Activated CD4-positive, alpha-beta memory T cell treated with anti-CD3 and anti-CD28 coated beads for 36 hours (primary cell): Measurements from ENCODE around the gene SUPT5H. TPM values are rescaled to one million over a fixed set of nuclear protein-coding genes. Genes with fewer than 3 reads are reported as not detected.
"Not testable (repeated sequence)": the region's sequence is repeated elsewhere in the genome, so short reads cannot be mapped to it uniquely, and the experiment has no call there.

ENCODE experiments used
- CTCF ChIA-PET: fragments of 350-600 bp; sonication (Branson Sonifier 250); formaldehyde crosslinking; loops from one replicate; lab custom pipeline; 2021; ENCODE audit warnings: antibody characterized with exemption, inconsistent platforms; lab: Charles Lee
- POLR2A ChIA-PET: fragments of 350-600 bp; sonication (Branson Sonifier 250); formaldehyde crosslinking; loops from one replicate; lab custom pipeline; 2021; ENCODE audit warnings: antibody characterized with exemption; lab: Charles Lee
- DNase-seq: peaks from one replicate; pipeline ENCODE4 v3.0.0-alpha.2; 2020
- H3K27ac Mint-ChIP-seq: one replicate; pipeline ENCODE4 v1.8.0; 2021; ENCODE audit warnings: mixed read lengths
- H3K27me3 Mint-ChIP-seq: one replicate; pipeline ENCODE4 v1.8.0; 2021; ENCODE audit warnings: mixed read lengths
- H3K36me3 Mint-ChIP-seq: one replicate; pipeline ENCODE4 v1.8.0; 2021; ENCODE audit warnings: mixed read lengths
- H3K4me1 Mint-ChIP-seq: one replicate; pipeline ENCODE4 v1.8.0; 2021; ENCODE audit warnings: low read depth, mixed read lengths
- H3K4me3 Mint-ChIP-seq: one replicate; pipeline ENCODE4 v1.8.0; 2021; ENCODE audit warnings: mild to moderate bottlenecking, mixed read lengths
- H3K9me3 Mint-ChIP-seq: one replicate; pipeline ENCODE4 v1.8.0; 2021; ENCODE audit warnings: mixed read lengths
- intact Hi-C: fragments of 100-400 bp; cut with micrococcal nuclease; formaldehyde crosslinking; loops from one replicate; pipeline ENCODE4 v1.15.1; 2023
- total RNA-seq, 2 experiments: library from RNA; stranded (reverse); gene quantifications; one replicate each; pipeline ENCODE4 v1.2.3, GENCODE V29; 2021

SUPT5H gene
- total RNA-seq, 2 experiments from 2014 or later, result 180 to 183 TPM

GRCh38 chr19:39469567-39469966 lies 24.2 kb downstream of the SUPT5H start:
- ChIA-PET CTCF (interaction anchor here (0.8 kb wide), 1 partner anchor 9 kb away, joined by 4 read pairs; no protein-coding TSS in a partner anchor), POLR2A (no interaction called here)
- Mint-ChIP-seq H3K4me3 (no peak overlapping the region), H3K27me3 (no peaks in the 10 kb centered on the region), H3K4me1 (peaks cover 25% of the 10 kb centered on the region), H3K27ac (peak overlapping the region; percentile 35), H3K9me3 (no peaks in the 10 kb centered on the region), H3K36me3 (peaks cover 62% of the 10 kb centered on the region)
- DNase-seq, result no peak
- intact Hi-C loops, result no loop called here

- DNase-seq, result peak; percentile 26
- peaks cover 63% of the 10 kb centered on the region for H3K36me3 Mint-ChIP-seq
- POLR2A ChIA-PET, result no interaction called here
- intact Hi-C loops, result loop anchor here (5.0 kb wide), 1 partner anchor 61 kb away; the partner anchor contains the start of gene EID2B
- H3K27ac Mint-ChIP-seq, result peak overlapping the region; percentile 69
- H3K27me3 Mint-ChIP-seq, result no peaks in the 10 kb centered on the region
- CTCF ChIA-PET, result interaction anchor here (0.7 kb wide), 1 partner anchor 63 kb away, joined by 3 read pairs; no protein-coding TSS in a partner anchor
- no peaks in the 10 kb centered on the region for H3K9me3 Mint-ChIP-seq
- H3K4me1 Mint-ChIP-seq, result peaks cover 25% of the 10 kb centered on the region
- H3K4me3 Mint-ChIP-seq, result no peak overlapping the region
Observed at GRCh38 chr19:39470724-39471339, 25.4 kb downstream of the SUPT5H start.

DNA sequence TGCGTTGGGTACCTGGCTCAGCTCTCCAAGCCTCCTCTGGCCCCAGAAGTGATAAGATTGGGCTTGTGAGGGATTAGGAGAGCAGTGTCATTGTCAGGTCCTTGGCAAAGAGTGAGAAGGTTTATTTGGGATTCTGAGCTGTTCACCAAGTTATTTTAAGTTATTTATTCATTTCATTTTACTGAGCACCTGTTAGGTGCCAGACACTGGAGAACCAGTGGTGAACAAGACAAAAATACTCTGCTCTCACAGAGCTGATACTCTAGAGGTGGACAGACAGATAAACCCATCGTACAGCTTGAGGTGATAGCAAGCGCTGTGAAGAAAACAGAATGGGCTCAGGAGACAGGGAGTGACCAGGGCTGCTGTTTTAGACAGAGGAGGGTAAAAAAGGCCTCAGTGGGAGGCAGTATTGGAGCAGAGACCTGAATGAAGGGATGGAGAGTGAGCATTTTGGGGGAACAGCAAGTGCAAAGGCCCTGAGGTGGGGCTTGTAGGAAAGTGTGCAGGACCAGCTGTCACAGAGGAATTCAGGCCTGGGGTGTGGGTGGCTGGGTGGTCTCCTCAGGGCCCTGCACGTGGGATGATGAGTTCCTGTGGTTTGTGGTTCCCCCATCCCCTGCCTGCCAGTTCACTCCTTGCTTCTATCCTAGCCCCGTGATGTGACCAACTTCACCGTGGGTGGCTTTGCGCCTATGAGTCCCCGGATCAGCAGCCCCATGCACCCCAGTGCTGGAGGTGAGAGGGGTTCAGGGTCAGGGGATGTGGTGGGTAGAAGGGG lies 26.6 kb downstream of the SUPT5H start:
- H3K27me3 Mint-ChIP-seq, result no peaks in the 10 kb centered on the region
- no peak for DNase-seq
- H3K36me3 Mint-ChIP-seq, result peaks cover 61% of the 10 kb centered on the region
- no peak overlapping the region for H3K4me3 Mint-ChIP-seq
- H3K27ac Mint-ChIP-seq, result peak overlapping the region; percentile 23
- no peaks in the 10 kb centered on the region for H3K9me3 Mint-ChIP-seq
- intact Hi-C loops, result loop anchor here (5.0 kb wide), 1 partner anchor 60 kb away; the partner anchor contains the start of gene EID2B
- ChIA-PET POLR2A (no interaction called here), CTCF (no interaction called here)
- peaks cover 25% of the 10 kb centered on the region for H3K4me1 Mint-ChIP-seq

DNA sequence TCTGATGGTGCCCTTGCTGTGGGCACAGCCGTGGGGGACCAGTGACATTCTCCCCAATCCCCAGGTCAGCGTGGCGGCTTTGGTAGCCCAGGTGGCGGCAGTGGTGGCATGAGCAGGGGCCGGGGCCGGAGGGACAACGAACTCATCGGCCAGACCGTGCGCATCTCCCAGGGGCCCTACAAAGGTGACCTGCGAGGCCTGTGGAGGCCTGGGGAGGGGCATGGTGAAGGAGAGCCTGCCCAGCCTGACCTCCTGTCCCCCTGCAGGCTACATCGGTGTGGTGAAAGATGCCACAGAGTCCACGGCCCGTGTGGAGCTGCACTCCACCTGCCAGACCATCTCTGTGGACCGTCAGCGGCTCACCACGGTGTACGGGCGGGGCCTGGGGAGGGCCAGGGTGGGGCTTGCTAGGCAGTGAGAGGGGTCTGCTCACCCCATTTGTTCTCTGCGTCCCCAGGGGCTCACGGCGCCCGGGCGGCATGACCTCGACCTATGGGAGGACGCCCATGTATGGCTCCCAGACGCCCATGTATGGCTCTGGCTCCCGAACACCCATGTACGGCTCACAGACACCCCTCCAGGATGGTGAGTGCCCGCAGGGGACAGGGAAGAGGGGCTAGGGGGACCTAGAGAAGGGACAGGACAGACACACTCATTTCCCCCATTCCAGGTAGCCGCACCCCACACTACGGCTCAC lies 27.5 kb downstream of the SUPT5H start:
- Mint-ChIP-seq H3K4me1 (peaks cover 25% of the 10 kb centered on the region), H3K27me3 (no peaks in the 10 kb centered on the region), H3K4me3 (no peak overlapping the region), H3K9me3 (no peaks in the 10 kb centered on the region), H3K36me3 (peaks cover 60% of the 10 kb centered on the region), H3K27ac (no peak overlapping the region)
- CTCF ChIA-PET, result interaction anchor here (2.2 to 4.6 kb wide), 3 partner anchors 13 to 59 kb away, joined by 21 to 43 read pairs (median 25); partner anchors contain the start of gene EID2B
- intact Hi-C loops, result loop anchor here (5.0 kb wide), 1 partner anchor 59 kb away; the partner anchor contains the start of gene EID2B
- no peak for DNase-seq
- POLR2A ChIA-PET, result no interaction called here

DNA sequence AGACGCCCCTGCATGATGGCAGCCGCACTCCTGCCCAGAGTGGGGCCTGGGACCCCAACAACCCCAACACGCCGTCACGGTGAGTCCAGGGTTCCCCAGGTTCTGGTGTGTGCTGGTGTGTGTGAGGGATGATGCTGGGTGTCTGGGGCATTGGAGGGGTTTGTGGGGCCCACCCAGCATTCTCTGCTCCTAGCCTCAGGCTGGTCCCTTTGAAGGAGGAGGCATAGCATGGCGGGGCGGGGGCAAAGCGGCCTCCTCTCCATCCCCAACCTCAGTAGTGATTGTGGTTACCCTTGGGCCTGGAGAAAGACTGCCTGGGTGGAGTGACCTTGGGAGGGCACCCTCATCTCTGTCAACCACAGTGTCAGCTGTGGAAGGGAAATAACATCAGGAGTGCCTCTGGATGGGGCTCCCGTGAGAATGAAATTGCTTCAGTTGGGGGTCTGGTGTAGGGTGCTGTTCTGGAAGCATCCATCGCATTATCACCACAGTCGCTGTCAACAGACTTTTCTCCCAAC lies 28.1 kb downstream of the SUPT5H start:
- POLR2A ChIA-PET, result no interaction called here
- Mint-ChIP-seq H3K36me3 (peaks cover 55% of the 10 kb centered on the region), H3K27ac (no peak overlapping the region)

GRCh38 chr19:39474139-39474620 lies 28.8 kb downstream of the SUPT5H start:
- H3K36me3 Mint-ChIP-seq, result peaks cover 48% of the 10 kb centered on the region
- no peaks in the 10 kb centered on the region for H3K9me3 Mint-ChIP-seq
- POLR2A ChIA-PET, result no interaction called here
- H3K4me1 Mint-ChIP-seq, result peaks cover 25% of the 10 kb centered on the region
- intact Hi-C loops, result loop anchor here (5.0 kb wide), 1 partner anchor 58 kb away; the partner anchor contains the start of gene EID2B
- no peak overlapping the region for H3K27ac Mint-ChIP-seq
- H3K27me3 Mint-ChIP-seq, result no peaks in the 10 kb centered on the region
- H3K4me3 Mint-ChIP-seq, result no peak overlapping the region
- CTCF ChIA-PET, result interaction anchor here (0.6 to 4.6 kb wide), 25 partner anchors 9 to 574 kb away, joined by 3 to 43 read pairs (median 6); partner anchors contain the start of genes DLL3, EID2, EID2B and RPS16
- DNase-seq, result peak; percentile 76

More for the DNA sequence above, 28.1 kb downstream of the SUPT5H start:
- DNase-seq, result no peak
- intact Hi-C loops, result loop anchor here (5.0 kb wide), 1 partner anchor 59 kb away; the partner anchor contains the start of gene EID2B
- Mint-ChIP-seq H3K27me3 (no peaks in the 10 kb centered on the region), H3K9me3 (no peaks in the 10 kb centered on the region), H3K4me3 (no peak overlapping the region), H3K4me1 (peaks cover 25% of the 10 kb centered on the region)
- CTCF ChIA-PET, result interaction anchor here (0.6 to 4.6 kb wide), 19 partner anchors 8 to 573 kb away, joined by 3 to 43 read pairs (median 6); partner anchors contain the start of genes EID2, EID2B, RPS16 and SUPT5H

GRCh38 chr19:39475748-39476147 lies 30.4 kb downstream of the SUPT5H start:
- H3K36me3 Mint-ChIP-seq, result peaks cover 36% of the 10 kb centered on the region
- CTCF ChIA-PET, result interaction anchor here (1.3 to 4.6 kb wide), 6 partner anchors 12 to 57 kb away, joined by 3 to 43 read pairs (median 7); partner anchors contain the start of genes DLL3 and EID2B
- H3K4me1 Mint-ChIP-seq, result peaks cover 22% of the 10 kb centered on the region
- H3K27me3 Mint-ChIP-seq, result no peaks in the 10 kb centered on the region
- H3K4me3 Mint-ChIP-seq, result no peak overlapping the region
- POLR2A ChIA-PET, result no interaction called here
- DNase-seq, result no peak
- no peaks in the 10 kb centered on the region for H3K9me3 Mint-ChIP-seq
- intact Hi-C loops, result no loop called here
- peak overlapping the region; percentile 33 for H3K27ac Mint-ChIP-seq

DNA sequence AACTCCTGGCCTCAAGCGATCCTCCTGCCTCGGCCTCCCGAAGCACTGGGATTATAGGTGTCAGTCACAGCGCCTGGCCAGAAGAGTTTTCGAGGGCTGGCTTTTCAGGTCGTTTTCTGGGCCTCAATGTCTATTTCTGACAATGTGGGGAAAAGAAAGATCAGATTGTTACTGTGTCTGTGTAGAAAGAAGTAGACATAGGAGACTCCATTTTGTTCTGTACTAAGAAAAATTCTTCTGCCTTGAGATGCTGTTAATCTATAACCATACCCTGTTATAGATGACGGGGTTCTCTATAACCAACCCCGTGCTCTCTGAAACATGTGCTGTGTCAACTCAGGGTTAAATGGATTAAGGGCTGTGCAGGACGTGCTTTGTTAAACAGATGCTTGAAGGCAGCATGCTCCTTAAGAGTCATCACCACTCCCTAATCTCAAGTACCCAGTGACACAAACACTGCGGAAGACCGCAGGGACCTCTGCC lies 34.0 kb downstream of the SUPT5H start:
- DNase-seq, CTCF ChIA-PET, H3K27me3 Mint-ChIP-seq, H3K9me3 Mint-ChIP-seq, POLR2A ChIA-PET, intact Hi-C loops: not testable (repeated sequence)
- peaks cover 25% of the 10 kb centered on the region for H3K4me1 Mint-ChIP-seq
- H3K27ac Mint-ChIP-seq, result peak overlapping the region; percentile 78
- H3K36me3 Mint-ChIP-seq, result peaks cover 29% of the 10 kb centered on the region
- H3K4me3 Mint-ChIP-seq, result peak overlapping the region; percentile 82

DNA sequence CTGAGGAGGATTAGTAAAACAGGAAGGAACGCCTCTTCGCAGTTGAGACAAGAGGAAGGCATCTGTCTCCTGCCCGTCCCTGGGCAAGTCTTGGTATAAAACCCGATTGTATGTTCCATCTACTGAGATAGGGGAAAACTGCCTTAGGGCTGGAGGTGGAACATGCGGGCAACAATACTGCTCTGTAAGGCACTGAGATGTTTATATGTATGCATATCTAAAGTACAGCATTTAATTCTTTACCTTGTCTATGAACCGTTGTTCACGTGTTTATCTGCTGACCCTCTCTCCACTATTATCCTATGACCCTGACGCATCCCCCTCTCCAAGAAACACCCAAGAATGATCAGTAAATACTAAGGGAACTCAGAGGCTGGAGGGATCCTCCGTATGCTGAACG lies 34.5 kb downstream of the SUPT5H start:
- intact Hi-C loops, result loop anchor here (2.0 kb wide), 2 partner anchors 35 to 53 kb away; partner anchors contain the start of genes EID2B and SUPT5H

GRCh38 chr19:39480337-39481228 lies 35.2 kb downstream of the SUPT5H start, which contains the start of gene TIMM50:
TIMM50 (plus strand) TSS chr19:39480838; CDS start chr19:39480854, 16 bp downstream.
- Mint-ChIP-seq H3K36me3 (peaks cover 23% of the 10 kb centered on the region), H3K4me1 (peaks cover 25% of the 10 kb centered on the region), H3K4me3 (peak within 1 kb of the TSS; percentile 82), H3K27ac (peak within 1 kb of the TSS; percentile 78), H3K27me3 (no peaks in the 10 kb centered on the region), H3K9me3 (no peaks in the 10 kb centered on the region)
- peak; percentile 98 for DNase-seq
- ChIA-PET POLR2A (interaction anchor here (0.6 to 1.2 kb wide), 4 partner anchors 17 to 48 kb away, joined by 3 to 11 read pairs (median 3); partner anchors contain the start of gene RPS16), CTCF (interaction anchor here (1.2 kb wide), 1 partner anchor 22 kb away, joined by 4 read pairs; no protein-coding TSS in a partner anchor)
- intact Hi-C loops, result loop anchor here (2.0 kb wide), 2 partner anchors 36 to 52 kb away; partner anchors contain the start of genes EID2B and SUPT5H

More for the DNA sequence above, 34.5 kb downstream of the SUPT5H start:
- ChIA-PET CTCF (interaction anchor here (1.2 kb wide), 1 partner anchor 23 kb away, joined by 4 read pairs; no protein-coding TSS in a partner anchor), POLR2A (interaction anchor here (0.6 to 1.2 kb wide), 3 partner anchors 16 to 44 kb away, joined by 3 to 11 read pairs (median 3); partner anchors contain the start of gene RPS16)
- H3K36me3 Mint-ChIP-seq, result peaks cover 23% of the 10 kb centered on the region
- peaks cover 25% of the 10 kb centered on the region for H3K4me1 Mint-ChIP-seq
- H3K27me3 Mint-ChIP-seq, result no peaks in the 10 kb centered on the region
- H3K4me3 Mint-ChIP-seq, result peak overlapping the region; percentile 82
- DNase-seq, result no peak
- peak overlapping the region; percentile 78 for H3K27ac Mint-ChIP-seq
- H3K9me3 Mint-ChIP-seq, result no peaks in the 10 kb centered on the region
